Suprapubic skin (tissue), 4 donors: ENCODE results near the gene SAMD4A.

ENCODE experiments used
- EP300 ChIP-seq: sonication (generic); formaldehyde crosslinking; IDR thresholded peaks from one replicate; pipeline ENCODE4 v1.6.1; 2017; ENCODE audit warnings: antibody characterized with exemption
- POLR2A ChIP-seq, 2 donors: fragments of 450-650 bp; IDR thresholded peaks; one replicate each; pipeline ENCODE4 v1.6.1; 2017; ENCODE audit warnings: antibody characterized with exemption in 2 of 2, mild to moderate bottlenecking in 2 of 2, moderate library complexity in 2 of 2
- POLR2AphosphoS5 ChIP-seq, 3 donors: sonication (generic); formaldehyde crosslinking; IDR thresholded peaks; one replicate each; pipeline ENCODE4 v1.6.1; 2017; ENCODE audit warnings: antibody characterized with exemption in 3 of 3
- TF ChIP-seq, protein P1 (sequence below), 2 donors: fragments of 200-600 bp in 1 of 2; fragments of 450-650 bp in 1 of 2; sonication (generic) in 1 of 2; IDR thresholded peaks; one replicate each; pipeline ENCODE4 v1.5.1; 2016 to 2019; ENCODE audit warnings: antibody characterized with exemption in 2 of 2, mild to moderate bottlenecking in 1 of 2, moderate library complexity in 1 of 2

- TF ChIP-seq, protein P1, sequence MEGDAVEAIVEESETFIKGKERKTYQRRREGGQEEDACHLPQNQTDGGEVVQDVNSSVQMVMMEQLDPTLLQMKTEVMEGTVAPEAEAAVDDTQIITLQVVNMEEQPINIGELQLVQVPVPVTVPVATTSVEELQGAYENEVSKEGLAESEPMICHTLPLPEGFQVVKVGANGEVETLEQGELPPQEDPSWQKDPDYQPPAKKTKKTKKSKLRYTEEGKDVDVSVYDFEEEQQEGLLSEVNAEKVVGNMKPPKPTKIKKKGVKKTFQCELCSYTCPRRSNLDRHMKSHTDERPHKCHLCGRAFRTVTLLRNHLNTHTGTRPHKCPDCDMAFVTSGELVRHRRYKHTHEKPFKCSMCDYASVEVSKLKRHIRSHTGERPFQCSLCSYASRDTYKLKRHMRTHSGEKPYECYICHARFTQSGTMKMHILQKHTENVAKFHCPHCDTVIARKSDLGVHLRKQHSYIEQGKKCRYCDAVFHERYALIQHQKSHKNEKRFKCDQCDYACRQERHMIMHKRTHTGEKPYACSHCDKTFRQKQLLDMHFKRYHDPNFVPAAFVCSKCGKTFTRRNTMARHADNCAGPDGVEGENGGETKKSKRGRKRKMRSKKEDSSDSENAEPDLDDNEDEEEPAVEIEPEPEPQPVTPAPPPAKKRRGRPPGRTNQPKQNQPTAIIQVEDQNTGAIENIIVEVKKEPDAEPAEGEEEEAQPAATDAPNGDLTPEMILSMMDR (IDR thresholded peaks at IDR 0.05): no peak
- no peak for TF ChIP-seq POLR2AphosphoS5 (IDR thresholded peaks at IDR 0.05)
- no peak for TF ChIP-seq POLR2A (IDR thresholded peaks at IDR 0.05)
- no peak for TF ChIP-seq EP300
Observed at GRCh38 chr14:54697803-54698202, 130.9 kb downstream of the SAMD4A start.
